Measurements from ENCODE around the gene PAFAH2.

- TF ChIP-seq POLR2A (IDR thresholded peaks at IDR 0.05) (no peak), EP300 (IDR thresholded peaks at IDR 0.05) (no peak)
- TF ChIP-seq, protein P1, sequence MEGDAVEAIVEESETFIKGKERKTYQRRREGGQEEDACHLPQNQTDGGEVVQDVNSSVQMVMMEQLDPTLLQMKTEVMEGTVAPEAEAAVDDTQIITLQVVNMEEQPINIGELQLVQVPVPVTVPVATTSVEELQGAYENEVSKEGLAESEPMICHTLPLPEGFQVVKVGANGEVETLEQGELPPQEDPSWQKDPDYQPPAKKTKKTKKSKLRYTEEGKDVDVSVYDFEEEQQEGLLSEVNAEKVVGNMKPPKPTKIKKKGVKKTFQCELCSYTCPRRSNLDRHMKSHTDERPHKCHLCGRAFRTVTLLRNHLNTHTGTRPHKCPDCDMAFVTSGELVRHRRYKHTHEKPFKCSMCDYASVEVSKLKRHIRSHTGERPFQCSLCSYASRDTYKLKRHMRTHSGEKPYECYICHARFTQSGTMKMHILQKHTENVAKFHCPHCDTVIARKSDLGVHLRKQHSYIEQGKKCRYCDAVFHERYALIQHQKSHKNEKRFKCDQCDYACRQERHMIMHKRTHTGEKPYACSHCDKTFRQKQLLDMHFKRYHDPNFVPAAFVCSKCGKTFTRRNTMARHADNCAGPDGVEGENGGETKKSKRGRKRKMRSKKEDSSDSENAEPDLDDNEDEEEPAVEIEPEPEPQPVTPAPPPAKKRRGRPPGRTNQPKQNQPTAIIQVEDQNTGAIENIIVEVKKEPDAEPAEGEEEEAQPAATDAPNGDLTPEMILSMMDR (IDR thresholded peaks at IDR 0.05), result no peak
Observed at GRCh38 chr1:25954282-25954938, 43.5 kb downstream of the PAFAH2 start.
